Trophoblast cell (in vitro differentiated cells and primary cell): ENCODE measurements around the gene WDFY1.
A peak's percentile ranks its signal among the peaks of the same experiment; 100 is the strongest.
"Not testable (repeated sequence)": the region's sequence is repeated elsewhere in the genome, so short reads cannot be mapped to it uniquely, and the experiment has no call there.

Experiments
- DNase-seq, 2 donors: peaks; one replicate each; pipeline ENCODE4 v3.0.0-alpha.2; 2016
- H2AFZ ChIP-seq: 2 replicates; pipeline ENCODE4 v1.6.1; 2013; ENCODE audit warnings: low read length, moderate library complexity, mild to moderate bottlenecking; ENCODE audit not compliant: insufficient read depth, poor library complexity
- H2AK5ac ChIP-seq: 2 replicates; pipeline ENCODE4 v1.6.1; 2013; ENCODE audit warnings: mild to moderate bottlenecking, low read length
- H2BK120ac ChIP-seq: 2 replicates; pipeline ENCODE4 v1.6.1; 2013; ENCODE audit warnings: low read length, mild to moderate bottlenecking, moderate library complexity; ENCODE audit not compliant: insufficient read depth, poor library complexity
- H2BK12ac ChIP-seq: 2 replicates; pipeline ENCODE4 v1.6.1; 2013; ENCODE audit warnings: mild to moderate bottlenecking, low read length, moderate library complexity
- H2BK5ac ChIP-seq: 2 replicates; pipeline ENCODE4 v1.6.1; 2013; ENCODE audit warnings: low read length, low read depth, moderate library complexity, mild to moderate bottlenecking; ENCODE audit not compliant: poor library complexity
- H3K14ac ChIP-seq: 2 replicates; pipeline ENCODE4 v1.6.1; 2013; ENCODE audit warnings: mild to moderate bottlenecking, low read length
- H3K18ac ChIP-seq: 2 replicates; pipeline ENCODE4 v1.6.1; 2013; ENCODE audit warnings: mild to moderate bottlenecking, low read length
- H3K23ac ChIP-seq: 2 replicates; pipeline ENCODE4 v1.6.1; 2013; ENCODE audit warnings: low read length
- H3K27ac ChIP-seq: 2 replicates; pipeline ENCODE4 v1.5.1; 2013; ENCODE audit warnings: low read depth, mild to moderate bottlenecking, inconsistent platforms, low read length, moderate library complexity
- H3K27me3 ChIP-seq: 2 replicates; pipeline ENCODE4 v1.6.1; 2013; ENCODE audit warnings: inconsistent platforms, mild to moderate bottlenecking, low read length, moderate library complexity; ENCODE audit not compliant: insufficient read depth
- H3K36me3 ChIP-seq, 2 experiments: 1 replicate in 1 of 2; 2 replicates in 1 of 2; pipeline ENCODE4 v1.6.1; 2013; ENCODE audit warnings: low read length in 2 of 2, mild to moderate bottlenecking in 2 of 2, moderate library complexity in 1 of 2; ENCODE audit not compliant: insufficient read depth in 2 of 2, control insufficient read depth in 1 of 2
- H3K4ac ChIP-seq: 2 replicates; pipeline ENCODE4 v1.6.1; 2013; ENCODE audit warnings: low read depth, mild to moderate bottlenecking, low read length, moderate library complexity
- H3K4me1 ChIP-seq, 2 experiments: 1 replicate in 1 of 2; 2 replicates in 1 of 2; pipeline ENCODE4 v1.6.1; 2013; ENCODE audit warnings: low read length in 2 of 2, mild to moderate bottlenecking in 2 of 2, moderate library complexity in 1 of 2; ENCODE audit not compliant: insufficient read depth in 2 of 2, control insufficient read depth in 1 of 2
- H3K4me2 ChIP-seq: 2 replicates; pipeline ENCODE4 v1.6.1; 2013; ENCODE audit warnings: inconsistent platforms, mild to moderate bottlenecking, low read length, moderate library complexity
- H3K4me3 ChIP-seq: 2 replicates; pipeline ENCODE4 v1.5.1; 2013; ENCODE audit warnings: mild to moderate bottlenecking, low read depth, low read length, inconsistent platforms
- H3K79me1 ChIP-seq: one replicate; pipeline ENCODE4 v1.6.1; 2013; ENCODE audit warnings: low read length
- H3K79me2 ChIP-seq: 2 replicates; pipeline ENCODE4 v1.6.1; 2013; ENCODE audit warnings: low read length, mild to moderate bottlenecking; ENCODE audit not compliant: control insufficient read depth, insufficient read depth, poor library complexity
- H3K9ac ChIP-seq: 2 replicates; pipeline ENCODE4 v1.6.1; 2013; ENCODE audit warnings: mild to moderate bottlenecking, low read length
- H3K9me3 ChIP-seq: 2 replicates; pipeline ENCODE4 v1.6.1; 2013; ENCODE audit warnings: low read depth, mild to moderate bottlenecking, control low read depth, inconsistent platforms, low read length; ENCODE audit not compliant: insufficient read depth
- H4K12ac ChIP-seq: 2 replicates; pipeline ENCODE4 v1.6.1; 2013; ENCODE audit warnings: low read depth, mild to moderate bottlenecking, low read length, moderate library complexity
- H4K8ac ChIP-seq: 2 replicates; pipeline ENCODE4 v1.6.1; 2013; ENCODE audit warnings: low read depth, mild to moderate bottlenecking, low read length, moderate library complexity
- H4K91ac ChIP-seq: one replicate; pipeline ENCODE4 v1.6.1; 2013; ENCODE audit warnings: low read depth, mild to moderate bottlenecking, low read length, moderate library complexity
- WGBS: extraction: QIAGEN DNeasy Blood & Tissue Kit; methylation state at CpG from one replicate; pipeline ENCODE4 v1.1.7; 2013; ENCODE audit warnings: missing lambda C conversion rate; ENCODE audit not compliant: insufficient read length, insufficient coverage; ENCODE audit errors: extremely low coverage; 5-methylcytosine and 5-hydroxymethylcytosine counted together

The WDFY1 gene

GRCh38 chr2:223871661-223872060, 73.5 kb downstream of the WDFY1 start:
- not testable (repeated sequence) for H4K91ac ChIP-seq, H3K4me1 ChIP-seq, H3K4me2 ChIP-seq, H3K9ac ChIP-seq, H3K14ac ChIP-seq, H2AK5ac ChIP-seq, H2BK120ac ChIP-seq, H3K27me3 ChIP-seq, H4K12ac ChIP-seq, H3K4me3 ChIP-seq, H4K8ac ChIP-seq, H2AFZ ChIP-seq, H3K79me1 ChIP-seq, DNase-seq, H3K27ac ChIP-seq, H3K79me2 ChIP-seq, H2BK12ac ChIP-seq, H3K9me3 ChIP-seq, H3K4ac ChIP-seq, H3K23ac ChIP-seq, H2BK5ac ChIP-seq, H3K18ac ChIP-seq
- no CpG with 5 or more reads among the region's 12 CpGs for WGBS
- H3K36me3 ChIP-seq, result peaks cover 2 to 17% of the 10 kb centered on the region in 2 experiments

GRCh38 chr2:223870840-223871611, 74.1 kb downstream of the WDFY1 start:
- Histone ChIP-seq H2AFZ (no peak overlapping the region), H3K79me2 (no peaks in the 10 kb centered on the region), H3K4me3 (no peak overlapping the region)

GRCh38 chr2:223868005-223868404, 77.1 kb downstream of the WDFY1 start:
- no CpG with 5 or more reads among the region's 3 CpGs for WGBS
- no peak overlapping the region for H3K4me3 ChIP-seq
- H3K4me1 ChIP-seq, result no peaks in the 10 kb centered on the region
- no peak overlapping the region for H2BK12ac ChIP-seq
- no peak overlapping the region for H3K14ac ChIP-seq
- DNase-seq, result peak; percentile 33 to 62
- no peak overlapping the region for H3K4me2 ChIP-seq
- no peaks in the 10 kb centered on the region for H3K79me2 ChIP-seq
- no peaks in the 10 kb centered on the region for H3K9me3 ChIP-seq
- H2BK5ac ChIP-seq, result no peak overlapping the region
- H3K27ac ChIP-seq, result no peak overlapping the region
- no peak overlapping the region for H4K91ac ChIP-seq
- H4K8ac ChIP-seq, result no peak overlapping the region
- no peak overlapping the region for H3K18ac ChIP-seq
- no peak overlapping the region for H3K4ac ChIP-seq
- no peak overlapping the region for H2AFZ ChIP-seq
- no peak overlapping the region for H2AK5ac ChIP-seq
- peaks cover 2 to 9% of the 10 kb centered on the region in 2 experiments for H3K36me3 ChIP-seq
- no peaks in the 10 kb centered on the region for H3K27me3 ChIP-seq
- H2BK120ac ChIP-seq, result no peak overlapping the region
- H3K79me1 ChIP-seq, result no peaks in the 10 kb centered on the region
- no peak overlapping the region for H3K23ac ChIP-seq
- no peak overlapping the region for H4K12ac ChIP-seq
- no peak overlapping the region for H3K9ac ChIP-seq

More at GRCh38 chr2:223870840-223871611, 74.1 kb downstream of the WDFY1 start:
- Histone ChIP-seq H3K36me3 (peaks cover 2 to 17% of the 10 kb centered on the region in 2 experiments), H3K14ac (no peak overlapping the region), H4K91ac (no peak overlapping the region), H3K23ac (no peak overlapping the region), H2BK5ac (no peak overlapping the region), H3K4me2 (no peak overlapping the region), H4K12ac (no peak overlapping the region), H2AK5ac (no peak overlapping the region), H2BK12ac (no peak overlapping the region), H3K79me1 (no peaks in the 10 kb centered on the region), H3K18ac (no peak overlapping the region), H3K9me3 (no peaks in the 10 kb centered on the region), H2BK120ac (no peak overlapping the region), H4K8ac (no peak overlapping the region), H3K27me3 (no peaks in the 10 kb centered on the region), H3K4ac (no peak overlapping the region), H3K9ac (no peak overlapping the region), H3K27ac (no peak overlapping the region), H3K4me1 (no peaks in the 10 kb centered on the region)
- no peak for DNase-seq
- WGBS, result no CpG with 5 or more reads among the region's 7 CpGs

- H2BK120ac ChIP-seq, result no peak overlapping the region
- H3K4me2 ChIP-seq, result no peak overlapping the region
- peak in 1 of 2 donors; percentile 53 for DNase-seq
- H3K4ac ChIP-seq, result no peak overlapping the region
- no peak overlapping the region for H2BK12ac ChIP-seq
- H3K27me3 ChIP-seq, result no peaks in the 10 kb centered on the region
- WGBS, result no CpG with 5 or more reads among the region's 2 CpGs
- no peak overlapping the region for H2AFZ ChIP-seq
- no peak overlapping the region for H4K91ac ChIP-seq
- no peak overlapping the region for H3K27ac ChIP-seq
- H4K12ac ChIP-seq, result no peak overlapping the region
- no peaks in the 10 kb centered on the region for H3K4me1 ChIP-seq
- H2AK5ac ChIP-seq, result no peak overlapping the region
- no peak overlapping the region for H4K8ac ChIP-seq
- no peak overlapping the region for H3K4me3 ChIP-seq
- no peaks in the 10 kb centered on the region for H3K9me3 ChIP-seq
- H3K79me2 ChIP-seq, result no peaks in the 10 kb centered on the region
- no peak overlapping the region for H2BK5ac ChIP-seq
- no peak overlapping the region for H3K23ac ChIP-seq
- H3K9ac ChIP-seq, result no peak overlapping the region
- H3K79me1 ChIP-seq, result no peaks in the 10 kb centered on the region
- no peak overlapping the region for H3K14ac ChIP-seq
- no peak overlapping the region for H3K18ac ChIP-seq
- H3K36me3 ChIP-seq, result peaks cover 0 to 6% of the 10 kb centered on the region in 2 experiments
Measured at GRCh38 chr2:223865907-223866508, 79.1 kb downstream of the WDFY1 start.
